GM19351 (cell line): Measurements from ENCODE around the gene SSC4D.
A peak's percentile ranks its signal among the peaks of the same experiment; 100 is the strongest.
"Not testable (repeated sequence)": the region's sequence is repeated elsewhere in the genome, so short reads cannot be mapped to it uniquely, and the experiment has no call there.

Experiments
- ATAC-seq: cut with Tn5 transposase; IDR thresholded peaks from one replicate; pipeline ENCODE4 v1.9.1; 2021; ENCODE audit warnings: mild to moderate bottlenecking, moderate library complexity; ENCODE audit not compliant: unreplicated experiment

SSC4D gene

GRCh38 chr7:76423666-76424412 is 14.3 kb upstream of the SSC4D start:
- ATAC-seq = no peak

- ATAC-seq = not testable (repeated sequence)
Measured at GRCh38 chr7:76421097-76421496, 11.6 kb upstream of the SSC4D start.

- ATAC-seq = not testable (repeated sequence)
Measured at GRCh38 chr7:76417654-76418310, 8.3 kb upstream of the SSC4D start.

GRCh38 chr7:76412249-76412648 is 2.8 kb upstream of the SSC4D start:
- no peak for ATAC-seq

- ATAC-seq = no peak
Measured at GRCh38 chr7:76411626-76412025, 2.1 kb upstream of the SSC4D start.

- no peak for ATAC-seq
Measured at GRCh38 chr7:76408121-76408560, 1.4 kb downstream of the SSC4D start.

GRCh38 chr7:76407718-76408117 is 1.8 kb downstream of the SSC4D start:
- no peak for ATAC-seq

- ATAC-seq = no peak
Measured at GRCh38 chr7:76405738-76406137, 3.8 kb downstream of the SSC4D start.

- ATAC-seq = peak; percentile 49
Measured at GRCh38 chr7:76403780-76404494, 5.6 kb downstream of the SSC4D start.

GRCh38 chr7:76403097-76403496 is 6.4 kb downstream of the SSC4D start:
- not testable (repeated sequence) for ATAC-seq

- ATAC-seq = no peak
Measured at GRCh38 chr7:76400248-76400647, 9.2 kb downstream of the SSC4D start.

- no peak for ATAC-seq
Measured at GRCh38 chr7:76397409-76398183, 11.9 kb downstream of the SSC4D start.

GRCh38 chr7:76396864-76397263 is 12.6 kb downstream of the SSC4D start:
- ATAC-seq = no peak

GRCh38 chr7:76395965-76396726 is 13.4 kb downstream of the SSC4D start:
- no peak for ATAC-seq

GRCh38 chr7:76395605-76395964 is 13.9 kb downstream of the SSC4D start:
- ATAC-seq = not testable (repeated sequence)

GRCh38 chr7:76394957-76395356 is 14.5 kb downstream of the SSC4D start:
- no peak for ATAC-seq

- peak; percentile 78 for ATAC-seq
Measured at GRCh38 chr7:76393116-76394031, 16.1 kb downstream of the SSC4D start.

GRCh38 chr7:76392531-76393115 is 16.9 kb downstream of the SSC4D start:
- no peak for ATAC-seq

GRCh38 chr7:76390092-76390491 is 19.4 kb downstream of the SSC4D start:
- no peak for ATAC-seq
